NCI-H1930 (cell line): ENCODE measurements around the gene IGF2BP1.
"Not testable (repeated sequence)": the region's sequence is repeated elsewhere in the genome, so short reads cannot be mapped to it uniquely, and the experiment has no call there.

Experiments used
- DNase-seq, 2 experiments: peaks; one replicate each; lab custom pipeline; 2025; lab: John Stamatoyannopoulos, UW

IGF2BP1 gene

GRCh38 chr17:49054342-49055092 lies 57.3 kb downstream of the IGF2BP1 start:
- DNase-seq = no peak

- no peak for DNase-seq
Measured at GRCh38 chr17:49055181-49055927, 58.2 kb downstream of the IGF2BP1 start.

- no peak for DNase-seq
Measured at GRCh38 chr17:49061524-49061943, 64.3 kb downstream of the IGF2BP1 start.

GRCh38 chr17:49063652-49064051 lies 66.5 kb downstream of the IGF2BP1 start:
- DNase-seq = no peak

GRCh38 chr17:49067163-49067562 lies 70.0 kb downstream of the IGF2BP1 start:
- no peak for DNase-seq

GRCh38 chr17:49069585-49070273 lies 72.5 kb downstream of the IGF2BP1 start:
- DNase-seq = no peak

- DNase-seq = no peak
Measured at GRCh38 chr17:49071106-49071505, 73.9 kb downstream of the IGF2BP1 start.

GRCh38 chr17:49074851-49075540 lies 77.8 kb downstream of the IGF2BP1 start:
- DNase-seq = no peak

- DNase-seq = no peak
Measured at GRCh38 chr17:49076573-49077384, 79.6 kb downstream of the IGF2BP1 start.

- no peak for DNase-seq
Measured at GRCh38 chr17:49078248-49078647, 81.1 kb downstream of the IGF2BP1 start.

GRCh38 chr17:49079840-49080663 lies 82.9 kb downstream of the IGF2BP1 start:
- DNase-seq = no peak

GRCh38 chr17:49082231-49082630 lies 85.0 kb downstream of the IGF2BP1 start:
- no peak for DNase-seq

GRCh38 chr17:49085046-49085445 lies 87.9 kb downstream of the IGF2BP1 start:
- not testable (repeated sequence) for DNase-seq

GRCh38 chr17:49085565-49086315 lies 88.6 kb downstream of the IGF2BP1 start:
- no peak for DNase-seq

GRCh38 chr17:49086316-49086605 lies 89.1 kb downstream of the IGF2BP1 start:
- no peak for DNase-seq

- DNase-seq = no peak
Measured at GRCh38 chr17:49086649-49087048, 89.5 kb downstream of the IGF2BP1 start.

- no peak for DNase-seq
Measured at GRCh38 chr17:49089094-49089493, 91.9 kb downstream of the IGF2BP1 start.

- DNase-seq = no peak
Measured at GRCh38 chr17:49090878-49091594, 93.9 kb downstream of the IGF2BP1 start.

- DNase-seq = no peak
Measured at GRCh38 chr17:49093131-49093530, 95.9 kb downstream of the IGF2BP1 start.
